ENCODE measurements around the gene CACNA1B. TPM values are rescaled to one million over a fixed set of nuclear protein-coding genes. Genes with fewer than 3 reads are reported as not detected.

Gene CACNA1B
- total and polyA plus RNA-seq, 3 donors from 2014 or later, result 7.6 to 15.7 (median 11.0) TPM

DNA sequence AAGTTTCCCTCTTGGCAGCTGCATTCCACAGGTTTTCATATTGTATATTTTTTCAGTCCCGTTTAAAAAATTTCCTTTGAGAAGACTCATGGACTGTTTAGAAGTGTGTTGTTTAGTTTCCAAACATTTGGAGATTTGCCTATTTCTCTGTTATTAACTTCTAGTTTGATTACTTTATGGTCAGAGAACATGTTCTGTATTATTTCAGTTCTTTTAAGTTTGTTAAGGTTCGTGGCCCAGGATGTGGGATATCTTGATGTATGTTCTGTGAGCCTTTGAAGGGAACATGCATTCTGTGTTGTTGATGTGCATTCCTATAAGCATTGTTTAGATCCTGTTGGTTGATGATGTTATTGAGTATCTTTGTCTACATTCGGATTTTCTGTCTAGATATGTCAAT, 153.6 kb downstream of the CACNA1B start:
- intact Hi-C loops (cut with DNase I; ENCODE audit: low total_unique reads), result no loop called here
- Histone ChIP-seq H3K27me3 (no peaks in the 10 kb centered on the region), H3K9me3 (no peaks in the 10 kb centered on the region), H3K36me3 (ENCODE audit: low read depth, missing control alignments) (no peaks in the 10 kb centered on the region), H3K4me1 (no peaks in the 10 kb centered on the region), H3K27ac (no peak overlapping the region), H3K4me3 (no peak overlapping the region)
- DNase-seq, result no peak
- TF ChIP-seq, protein P1, sequence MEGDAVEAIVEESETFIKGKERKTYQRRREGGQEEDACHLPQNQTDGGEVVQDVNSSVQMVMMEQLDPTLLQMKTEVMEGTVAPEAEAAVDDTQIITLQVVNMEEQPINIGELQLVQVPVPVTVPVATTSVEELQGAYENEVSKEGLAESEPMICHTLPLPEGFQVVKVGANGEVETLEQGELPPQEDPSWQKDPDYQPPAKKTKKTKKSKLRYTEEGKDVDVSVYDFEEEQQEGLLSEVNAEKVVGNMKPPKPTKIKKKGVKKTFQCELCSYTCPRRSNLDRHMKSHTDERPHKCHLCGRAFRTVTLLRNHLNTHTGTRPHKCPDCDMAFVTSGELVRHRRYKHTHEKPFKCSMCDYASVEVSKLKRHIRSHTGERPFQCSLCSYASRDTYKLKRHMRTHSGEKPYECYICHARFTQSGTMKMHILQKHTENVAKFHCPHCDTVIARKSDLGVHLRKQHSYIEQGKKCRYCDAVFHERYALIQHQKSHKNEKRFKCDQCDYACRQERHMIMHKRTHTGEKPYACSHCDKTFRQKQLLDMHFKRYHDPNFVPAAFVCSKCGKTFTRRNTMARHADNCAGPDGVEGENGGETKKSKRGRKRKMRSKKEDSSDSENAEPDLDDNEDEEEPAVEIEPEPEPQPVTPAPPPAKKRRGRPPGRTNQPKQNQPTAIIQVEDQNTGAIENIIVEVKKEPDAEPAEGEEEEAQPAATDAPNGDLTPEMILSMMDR (IDR thresholded peaks at IDR 0.05), result no peak
- no peak for TF ChIP-seq POLR2A (IDR thresholded peaks at IDR 0.05)
- 77 to 84% methylated on average over 3 of the region's 3 CpGs for WGBS, 2 donors

DNA sequence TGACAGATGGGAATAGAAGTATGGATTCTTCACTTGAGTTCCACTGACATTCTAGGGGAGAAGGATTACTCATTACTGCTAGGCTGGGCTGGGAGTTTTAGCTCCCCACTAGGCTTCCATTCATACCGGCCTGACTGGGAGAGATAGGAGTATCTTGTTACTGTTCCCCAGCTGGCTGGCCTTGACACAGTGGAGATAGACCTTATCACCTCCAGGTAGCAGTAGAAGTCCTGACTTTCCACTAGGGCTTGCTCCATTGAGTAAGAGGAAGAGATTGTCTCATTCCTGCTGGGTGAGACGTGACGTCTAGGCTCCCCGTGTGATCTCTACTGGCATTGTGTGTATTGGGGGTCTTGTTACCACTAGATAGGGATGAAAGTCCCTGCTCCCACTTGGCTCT, 156.4 kb downstream of the CACNA1B start:
- Histone ChIP-seq H3K27ac (no peak overlapping the region), H3K4me3 (no peak overlapping the region), H3K36me3 (ENCODE audit: low read depth, missing control alignments) (no peaks in the 10 kb centered on the region), H3K27me3 (no peaks in the 10 kb centered on the region), H3K4me1 (no peaks in the 10 kb centered on the region), H3K9me3 (no peaks in the 10 kb centered on the region)
- no peak for TF ChIP-seq POLR2A (IDR thresholded peaks at IDR 0.05)
- TF ChIP-seq, protein P1 (IDR thresholded peaks at IDR 0.05), result no peak
- peak; percentile 7 for DNase-seq
- intact Hi-C loops (cut with DNase I; ENCODE audit: low total_unique reads), result no loop called here
- 33 to 66% methylated on average over 1 to 4 of the region's 4 CpGs for WGBS, 2 donors

GRCh38 chr9:138037140-138037539, 159.6 kb downstream of the CACNA1B start:
- no peak for DNase-seq
- Histone ChIP-seq H3K9me3 (no peaks in the 10 kb centered on the region), H3K27ac (no peak overlapping the region), H3K4me3 (no peak overlapping the region), H3K27me3 (no peaks in the 10 kb centered on the region), H3K36me3 (ENCODE audit: low read depth, missing control alignments) (no peaks in the 10 kb centered on the region), H3K4me1 (no peaks in the 10 kb centered on the region)
- 92 to 96% methylated on average over 6 of the region's 6 CpGs for WGBS, 2 donors
- TF ChIP-seq, protein P1 (IDR thresholded peaks at IDR 0.05), result no peak
- TF ChIP-seq POLR2A (IDR thresholded peaks at IDR 0.05), result no peak
- intact Hi-C loops (cut with DNase I; ENCODE audit: low total_unique reads), result no loop called here

GRCh38 chr9:138038244-138038671, 160.7 kb downstream of the CACNA1B start:
- Histone ChIP-seq H3K27ac (no peak overlapping the region), H3K36me3 (ENCODE audit: low read depth, missing control alignments) (no peaks in the 10 kb centered on the region), H3K9me3 (no peaks in the 10 kb centered on the region), H3K4me3 (no peak overlapping the region), H3K27me3 (no peaks in the 10 kb centered on the region), H3K4me1 (no peaks in the 10 kb centered on the region)
- DNase-seq, result peak; percentile 5
- intact Hi-C loops (cut with DNase I; ENCODE audit: low total_unique reads), result no loop called here
- WGBS, 2 donors, result 38 to 45% methylated on average over 7 of the region's 7 CpGs
- no peak for TF ChIP-seq POLR2A (IDR thresholded peaks at IDR 0.05)
- TF ChIP-seq, protein P1 (IDR thresholded peaks at IDR 0.05), result no peak

Data from testis (tissue), 3 donors.